Transverse colon (tissue), 4 donors: ENCODE measurements around the gene DROSHA. TPM values are rescaled to one million over a fixed set of nuclear protein-coding genes. Genes with fewer than 3 reads are reported as not detected.

ENCODE experiments used
- DNase-seq: peaks from one replicate; pipeline ENCODE4 v3.0.0-alpha.2; 2019
- H3K27ac ChIP-seq, 4 donors: fragments of 200-600 bp; sonication (generic); 2 replicates each; pipeline ENCODE4 v1.5.1; 2016 to 2018; ENCODE audit warnings: inconsistent platforms in 4 of 4
- H3K27me3 ChIP-seq: fragments of 200-600 bp; sonication (generic); 2 replicates; pipeline ENCODE4 v1.5.1; 2017; ENCODE audit warnings: inconsistent platforms
- H3K36me3 ChIP-seq, 4 donors: fragments of 200-600 bp; sonication (generic); 2 replicates each; pipeline ENCODE4 v1.5.1; 2017 to 2019; ENCODE audit warnings: inconsistent platforms in 4 of 4
- H3K4me1 ChIP-seq, 4 donors: fragments of 200-600 bp; sonication (generic); 2 replicates each; pipeline ENCODE4 v1.5.1; 2017 to 2020; ENCODE audit warnings: inconsistent platforms in 4 of 4
- H3K4me3 ChIP-seq, 4 donors: fragments of 200-600 bp; sonication (generic); 1 replicate in 1 of 4; 2 replicates in 3 of 4; pipeline versions ENCODE4 v1.5.1 to v1.6.1; 2017 to 2019; ENCODE audit warnings: inconsistent platforms in 4 of 4
- H3K9me3 ChIP-seq, 2 donors: fragments of 200-600 bp; sonication (generic); 2 replicates each; pipeline ENCODE4 v1.5.1; 2017 to 2019; ENCODE audit warnings: inconsistent platforms in 2 of 2
- EP300 ChIP-seq: sonication (generic); formaldehyde crosslinking; IDR thresholded peaks from one replicate; pipeline ENCODE4 v1.6.1; 2017; ENCODE audit warnings: antibody characterized with exemption, low read depth
- POLR2A ChIP-seq: fragments of 450-650 bp; IDR thresholded peaks from one replicate; pipeline ENCODE4 v1.6.1; 2016; ENCODE audit warnings: antibody characterized with exemption, mild to moderate bottlenecking, moderate library complexity
- POLR2AphosphoS5 ChIP-seq, 3 donors: sonication (generic); formaldehyde crosslinking; IDR thresholded peaks; one replicate each; pipeline ENCODE4 v1.6.1; 2016; ENCODE audit warnings: antibody characterized with exemption in 3 of 3
- WGBS, 2 donors: methylation state at CpG; one replicate each; pipeline ENCODE4 v1.1.5; 2018; ENCODE audit warnings: low coverage in 1 of 2; 5-methylcytosine and 5-hydroxymethylcytosine counted together
- in situ Hi-C, 4 donors: fragments of 200-750 bp; cut with MboI; loops; one replicate each; pipeline versions ENCODE4 v1.15.0 to v1.15.1; 2017; ENCODE audit warnings: low sequenced_read_pairs in 3 of 4, low pct_ligation_motif_present in 1 of 4, low pct_unique_long_range_greater_than_20kb in 1 of 4
- intact Hi-C: fragments of 100-400 bp; cut with DNase I; formaldehyde crosslinking; loops from one replicate; pipeline ENCODE4 v1.15.1; 2023; ENCODE audit warnings: low total_unique reads
- total RNA-seq, 4 donors: library from RNA; depleted of rRNA; stranded (reverse); fragments of >200 nt; gene quantifications; one replicate each; pipeline ENCODE4 v1.1.0, GENCODE V29; 2016
- TF ChIP-seq, protein P1 (sequence below), 5 experiments: fragments of 200-600 bp in 3 of 5; fragments of 450-650 bp in 2 of 5; sonication (generic) in 3 of 5; IDR thresholded peaks; 1 replicate in 2 of 5; 2 replicates in 3 of 5; pipeline ENCODE4 v1.5.1; 2016 to 2017; ENCODE audit warnings: antibody characterized with exemption in 5 of 5, inconsistent platforms in 3 of 5, mild to moderate bottlenecking in 2 of 5, moderate library complexity in 1 of 5

Gene DROSHA
- total RNA-seq, 4 donors from 2014 or later, result 32.2 to 503 (median 47.4) TPM

DNA sequence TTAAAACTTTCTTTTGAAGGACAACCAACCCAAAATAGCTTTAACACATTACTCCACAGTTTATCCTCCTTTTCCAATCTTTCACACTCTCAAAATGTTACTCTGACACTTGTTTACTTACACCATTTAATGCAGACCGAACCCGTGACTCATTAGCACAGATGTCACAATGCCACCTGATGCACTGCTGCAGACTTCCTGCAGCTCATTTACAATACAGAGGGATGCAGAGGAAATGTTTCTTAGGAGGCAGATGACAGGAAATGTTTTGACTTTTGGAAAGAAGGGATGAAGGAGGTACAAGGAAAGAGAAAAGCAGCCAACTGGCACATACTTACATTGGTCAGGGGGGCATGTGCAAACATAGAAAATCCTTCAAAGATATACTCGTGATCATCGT lies 39.0 kb downstream of the DROSHA start:
- Histone ChIP-seq H3K27ac (no peak overlapping the region), H3K36me3 (peaks cover 0 to 36% (median 15%) of the 10 kb centered on the region in 4 donors), H3K4me1 (no peaks in the 10 kb centered on the region), H3K27me3 (no peaks in the 10 kb centered on the region), H3K9me3 (no peaks in the 10 kb centered on the region), H3K4me3 (no peak overlapping the region)
- 78% methylated on average over 4 of the region's 4 CpGs for WGBS, 2 donors
- intact Hi-C loops (no loop called here), in situ Hi-C loops (no loop called here)
- TF ChIP-seq POLR2AphosphoS5 (IDR thresholded peaks at IDR 0.05) (no peak), EP300 (no peak), POLR2A (no peak)
- TF ChIP-seq, protein P1, sequence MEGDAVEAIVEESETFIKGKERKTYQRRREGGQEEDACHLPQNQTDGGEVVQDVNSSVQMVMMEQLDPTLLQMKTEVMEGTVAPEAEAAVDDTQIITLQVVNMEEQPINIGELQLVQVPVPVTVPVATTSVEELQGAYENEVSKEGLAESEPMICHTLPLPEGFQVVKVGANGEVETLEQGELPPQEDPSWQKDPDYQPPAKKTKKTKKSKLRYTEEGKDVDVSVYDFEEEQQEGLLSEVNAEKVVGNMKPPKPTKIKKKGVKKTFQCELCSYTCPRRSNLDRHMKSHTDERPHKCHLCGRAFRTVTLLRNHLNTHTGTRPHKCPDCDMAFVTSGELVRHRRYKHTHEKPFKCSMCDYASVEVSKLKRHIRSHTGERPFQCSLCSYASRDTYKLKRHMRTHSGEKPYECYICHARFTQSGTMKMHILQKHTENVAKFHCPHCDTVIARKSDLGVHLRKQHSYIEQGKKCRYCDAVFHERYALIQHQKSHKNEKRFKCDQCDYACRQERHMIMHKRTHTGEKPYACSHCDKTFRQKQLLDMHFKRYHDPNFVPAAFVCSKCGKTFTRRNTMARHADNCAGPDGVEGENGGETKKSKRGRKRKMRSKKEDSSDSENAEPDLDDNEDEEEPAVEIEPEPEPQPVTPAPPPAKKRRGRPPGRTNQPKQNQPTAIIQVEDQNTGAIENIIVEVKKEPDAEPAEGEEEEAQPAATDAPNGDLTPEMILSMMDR (IDR thresholded peaks at IDR 0.05), result no peak
- no peak for DNase-seq

DNA sequence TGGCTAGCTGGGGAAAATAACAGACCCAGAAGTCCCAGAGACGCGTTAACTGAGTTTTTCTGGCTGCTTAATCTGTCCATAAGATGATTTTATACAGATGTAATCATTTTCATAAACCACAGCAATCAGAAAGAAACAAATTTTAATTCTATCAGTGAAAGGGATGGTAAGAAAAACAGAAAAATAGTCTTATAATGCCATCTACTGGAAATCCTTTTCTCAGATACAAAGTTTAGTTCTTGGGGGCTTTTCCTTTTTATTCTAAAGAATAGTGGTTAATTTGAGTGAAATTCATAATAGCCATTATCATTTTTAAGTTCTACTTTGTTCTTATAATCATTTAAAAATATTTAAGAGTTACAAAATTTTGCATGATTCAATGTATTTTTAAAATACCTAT lies 44.4 kb downstream of the DROSHA start:
- in situ Hi-C loops, result no loop called here
- 92 to 95% methylated on average over 2 of the region's 2 CpGs for WGBS, 2 donors

DNA sequence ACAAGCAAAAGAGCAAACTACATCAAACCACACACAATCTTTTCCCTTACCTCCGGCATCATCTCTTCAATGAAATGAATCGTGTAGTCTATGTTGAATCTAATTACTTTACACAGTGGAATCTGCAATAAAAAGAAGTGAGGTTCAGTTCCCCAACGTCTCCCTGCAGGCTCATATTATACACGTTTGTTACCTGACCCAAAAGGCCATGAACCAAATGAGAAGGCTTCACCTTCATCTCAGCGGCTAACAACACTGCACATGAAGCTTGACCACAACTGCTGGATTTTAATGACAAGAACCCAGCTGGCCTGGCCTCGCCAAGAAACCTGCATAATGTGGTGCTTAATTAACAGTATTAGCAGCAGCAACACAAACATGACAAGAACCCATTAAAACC lies 45.5 kb downstream of the DROSHA start:
- Histone ChIP-seq H3K4me1 (peaks cover 0 to 15% (median 4%) of the 10 kb centered on the region in 4 donors), H3K36me3 (peaks cover 0 to 26% (median 0%) of the 10 kb centered on the region in 4 donors), H3K27ac (peak overlapping the region in 1 of 4 donors; percentile 40), H3K27me3 (no peaks in the 10 kb centered on the region), H3K9me3 (no peaks in the 10 kb centered on the region), H3K4me3 (no peak overlapping the region)
- WGBS, 2 donors, result 55 to 73% methylated on average over 3 to 6 of the region's 6 CpGs
- in situ Hi-C loops (no loop called here), intact Hi-C loops (no loop called here)
- TF ChIP-seq, protein P1 (IDR thresholded peaks at IDR 0.05), result no peak
- no peak for TF ChIP-seq EP300
- no peak for DNase-seq

More for the DNA sequence above, 44.4 kb downstream of the DROSHA start:
- Histone ChIP-seq H3K4me3 (no peak overlapping the region), H3K27ac (no peak overlapping the region), H3K9me3 (no peaks in the 10 kb centered on the region), H3K4me1 (peaks cover 0 to 15% (median 4%) of the 10 kb centered on the region in 4 donors), H3K36me3 (peaks cover 0 to 19% (median 3%) of the 10 kb centered on the region in 4 donors), H3K27me3 (no peaks in the 10 kb centered on the region)
- no peak for DNase-seq
- TF ChIP-seq, protein P1 (IDR thresholded peaks at IDR 0.05), result no peak
- no peak for TF ChIP-seq POLR2A
- TF ChIP-seq POLR2AphosphoS5 (IDR thresholded peaks at IDR 0.05), result no peak
- TF ChIP-seq EP300, result no peak
- intact Hi-C loops, result no loop called here

DNA sequence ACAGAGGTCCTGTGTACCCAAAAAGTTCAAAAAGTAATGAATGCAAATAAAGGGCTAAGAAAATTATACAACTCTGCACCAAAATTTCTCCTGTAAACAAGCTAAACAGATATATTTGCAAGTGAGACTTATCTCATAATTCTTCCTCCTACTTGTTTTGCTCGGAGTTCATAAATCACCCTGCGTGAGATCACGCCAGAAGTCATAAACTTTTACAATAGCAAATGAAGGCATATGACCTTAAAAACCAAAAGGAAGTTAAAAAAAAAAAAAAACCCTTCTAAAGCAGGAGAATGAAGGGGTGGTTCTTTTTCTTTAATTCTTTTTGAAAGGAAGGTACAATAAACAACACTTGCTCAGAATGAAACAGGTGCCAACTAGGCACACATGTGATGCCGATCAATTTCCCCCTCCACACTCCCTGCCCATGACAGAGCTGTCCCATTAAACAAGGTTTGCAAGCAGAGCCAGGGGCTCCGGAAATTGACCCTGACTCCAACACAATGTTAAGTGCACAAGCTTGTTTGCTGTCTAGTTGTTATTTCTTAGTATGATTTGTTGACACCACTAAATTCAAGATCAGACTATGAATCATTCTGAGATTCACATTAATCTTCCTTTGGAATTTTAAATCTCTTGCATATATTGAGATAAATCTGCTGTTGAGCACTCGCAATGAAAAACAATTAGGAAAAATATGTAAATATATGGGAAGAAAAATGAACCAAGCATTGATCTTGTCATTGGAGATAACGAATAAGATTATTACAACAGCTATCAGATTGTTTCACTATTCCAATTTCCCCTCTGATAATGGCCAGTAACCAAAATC lies 46.3 kb downstream of the DROSHA start:
- H3K36me3 ChIP-seq, result peaks cover 0 to 26% (median 0%) of the 10 kb centered on the region in 4 donors
- peak; percentile 54 for DNase-seq
- no peaks in the 10 kb centered on the region for H3K9me3 ChIP-seq
- H3K27me3 ChIP-seq, result no peaks in the 10 kb centered on the region
- no peak overlapping the region for H3K4me3 ChIP-seq
- in situ Hi-C loops, result no loop called here
- no peak for TF ChIP-seq POLR2A
- no peak for TF ChIP-seq POLR2AphosphoS5 (IDR thresholded peaks at IDR 0.05)
- no peak for TF ChIP-seq EP300
- TF ChIP-seq, protein P1 (IDR thresholded peaks at IDR 0.05), result no peak
- H3K4me1 ChIP-seq, result peaks cover 0 to 15% (median 4%) of the 10 kb centered on the region in 4 donors
- H3K27ac ChIP-seq, result peak overlapping the region; percentile 30 to 70 (median 46)
- 28 to 34% methylated on average over 6 to 7 of the region's 7 CpGs for WGBS, 2 donors
- intact Hi-C loops, result no loop called here
